ENCODE measurements around the gene ZNF566. TPM values are rescaled to one million over a fixed set of nuclear protein-coding genes. Genes with fewer than 3 reads are reported as not detected.
"Not testable (repeated sequence)": the region's sequence is repeated elsewhere in the genome, so short reads cannot be mapped to it uniquely, and the experiment has no call there.

The ZNF566 gene
- total and polyA plus RNA-seq, 2 donors (not counting 1 experiment from before 2014, with no cell fraction given), result 6.0 to 15.4 TPM

- H3K9me3 ChIP-seq (ENCODE audit: control insufficient read depth, insufficient read depth, low read depth, low read length); H3K4me3 ChIP-seq (replicated peaks in 1 of 4; ENCODE audit: control extremely low read depth in 1 of 4, insufficient read depth in 1 of 4, low read depth in 3 of 4, low read length in 4 of 4); H3K9ac ChIP-seq (ENCODE audit: insufficient read depth, low read length); H3K4me2 ChIP-seq (ENCODE audit: extremely low read depth, insufficient read depth, low read length); H3K79me2 ChIP-seq (ENCODE audit: control insufficient read depth, insufficient read depth, low read length); H3K27me3 ChIP-seq (ENCODE audit: control insufficient read depth, insufficient read depth, low read length); H3K4me1 ChIP-seq (ENCODE audit: control insufficient read depth, extremely low read depth, insufficient read depth, low read length); H3K36me3 ChIP-seq (ENCODE audit: control insufficient read depth, insufficient read depth, low read length); H3K27ac ChIP-seq (ENCODE audit: insufficient read depth, low read length); H2AFZ ChIP-seq (ENCODE audit: low read length); H4K20me1 ChIP-seq (ENCODE audit: control insufficient read depth, extremely low read depth, insufficient read depth, low read length): not testable (repeated sequence)
- peak; percentile 55 to 60 for DNase-seq (ENCODE audit: low read depth in 2 of 2)
- TF ChIP-seq CTCF (conservative IDR thresholded peaks at IDR 0.05 in 1 of 2, IDR thresholded peaks at IDR 0.05 in 1 of 2; ENCODE audit: low read depth in 1 of 2, low read length in 2 of 2), result peak; percentile 63 to 65
Observed at GRCh38 chr19:36492689-36493453, 3.5 kb upstream of the ZNF566 start.

- not testable (repeated sequence) for H3K4me3 ChIP-seq (replicated peaks in 1 of 4; ENCODE audit: control extremely low read depth in 1 of 4, insufficient read depth in 1 of 4, low read depth in 3 of 4, low read length in 4 of 4); H3K27me3 ChIP-seq (ENCODE audit: control insufficient read depth, insufficient read depth, low read length); H3K4me2 ChIP-seq (ENCODE audit: extremely low read depth, insufficient read depth, low read length); H4K20me1 ChIP-seq (ENCODE audit: control insufficient read depth, extremely low read depth, insufficient read depth, low read length); H3K4me1 ChIP-seq (ENCODE audit: control insufficient read depth, extremely low read depth, insufficient read depth, low read length); H3K27ac ChIP-seq (ENCODE audit: insufficient read depth, low read length); H3K9ac ChIP-seq (ENCODE audit: insufficient read depth, low read length); DNase-seq (ENCODE audit: low read depth in 2 of 2); H3K9me3 ChIP-seq (ENCODE audit: control insufficient read depth, insufficient read depth, low read depth, low read length); H3K79me2 ChIP-seq (ENCODE audit: control insufficient read depth, insufficient read depth, low read length); H2AFZ ChIP-seq (ENCODE audit: low read length); H3K36me3 ChIP-seq (ENCODE audit: control insufficient read depth, insufficient read depth, low read length)
Observed at GRCh38 chr19:36490846-36491245, 1.5 kb upstream of the ZNF566 start.

- Histone ChIP-seq H3K9ac (ENCODE audit: insufficient read depth, low read length) (peak overlapping the region; percentile 95), H3K27me3 (ENCODE audit: control insufficient read depth, insufficient read depth, low read length) (no peaks in the 10 kb centered on the region), H3K9me3 (ENCODE audit: control insufficient read depth, insufficient read depth, low read depth, low read length) (no peaks in the 10 kb centered on the region), H3K4me3 (replicated peaks in 1 of 4; ENCODE audit: control extremely low read depth in 1 of 4, insufficient read depth in 1 of 4, low read depth in 3 of 4, low read length in 4 of 4) (peak overlapping the region; percentile 91 to 100 (median 94)), H2AFZ (ENCODE audit: low read length) (peak overlapping the region; percentile 87), H3K4me2 (ENCODE audit: extremely low read depth, insufficient read depth, low read length) (peak overlapping the region; percentile 79), H3K27ac (ENCODE audit: insufficient read depth, low read length) (peak overlapping the region; percentile 94), H3K4me1 (ENCODE audit: control insufficient read depth, extremely low read depth, insufficient read depth, low read length) (peaks cover 7% of the 10 kb centered on the region), H4K20me1 (ENCODE audit: control insufficient read depth, extremely low read depth, insufficient read depth, low read length) (no peaks in the 10 kb centered on the region), H3K79me2 (ENCODE audit: control insufficient read depth, insufficient read depth, low read length) (peaks cover 4% of the 10 kb centered on the region), H3K36me3 (ENCODE audit: control insufficient read depth, insufficient read depth, low read length) (no peaks in the 10 kb centered on the region)
- TF ChIP-seq EZH2 (IDR thresholded peaks at IDR 0.05; ENCODE audit: low read length, missing control alignments) (no peak), CTCF (conservative IDR thresholded peaks at IDR 0.05 in 1 of 2, IDR thresholded peaks at IDR 0.05 in 1 of 2; ENCODE audit: low read depth in 1 of 2, low read length in 2 of 2) (no peak)
- DNase-seq (ENCODE audit: low read depth in 2 of 2), result peak; percentile 96
Observed at GRCh38 chr19:36489920-36490415, 607 bp upstream of the ZNF566 start.

Measured in fibroblast of lung (primary cell).